NCI-H748 treated with DMSO at 0.1 percent for 48 hours (cell line): Measurements from ENCODE around the gene SEH1L.
"Not testable (repeated sequence)": the region's sequence is repeated elsewhere in the genome, so short reads cannot be mapped to it uniquely, and the experiment has no call there.

Experiments
- DNase-seq: peaks from one replicate; lab custom pipeline; 2025; lab: John Stamatoyannopoulos, UW

SEH1L gene

GRCh38 chr18:12996661-12997292 is 49.0 kb downstream of the SEH1L start:
- no peak for DNase-seq

DNA sequence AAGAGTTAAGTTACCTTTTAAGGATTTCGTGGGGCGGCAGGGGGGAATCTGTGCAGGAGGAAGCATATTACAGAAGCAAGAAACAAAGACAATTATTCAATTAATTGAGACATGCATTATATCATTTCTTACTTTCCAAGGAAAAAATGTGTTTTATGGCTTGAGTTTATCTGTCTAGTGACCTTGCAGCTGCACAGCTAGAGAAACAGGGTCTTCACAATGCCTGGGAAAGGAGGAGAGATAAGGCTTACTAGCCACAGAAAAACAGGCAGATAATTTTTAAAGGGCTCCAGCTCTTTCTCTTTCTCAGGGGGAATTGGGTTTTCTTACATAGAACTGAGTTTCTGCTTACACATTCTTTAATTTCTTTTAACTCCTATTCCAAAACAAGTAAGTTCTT is 49.5 kb downstream of the SEH1L start:
- not testable (repeated sequence) for DNase-seq

- no peak for DNase-seq
Observed at GRCh38 chr18:12998332-12999060, 50.7 kb downstream of the SEH1L start.

GRCh38 chr18:13003466-13003896 is 55.7 kb downstream of the SEH1L start:
- DNase-seq, result no peak

- no peak for DNase-seq
Observed at GRCh38 chr18:13004396-13004795, 56.6 kb downstream of the SEH1L start.

GRCh38 chr18:13005289-13005688 is 57.5 kb downstream of the SEH1L start:
- no peak for DNase-seq

DNA sequence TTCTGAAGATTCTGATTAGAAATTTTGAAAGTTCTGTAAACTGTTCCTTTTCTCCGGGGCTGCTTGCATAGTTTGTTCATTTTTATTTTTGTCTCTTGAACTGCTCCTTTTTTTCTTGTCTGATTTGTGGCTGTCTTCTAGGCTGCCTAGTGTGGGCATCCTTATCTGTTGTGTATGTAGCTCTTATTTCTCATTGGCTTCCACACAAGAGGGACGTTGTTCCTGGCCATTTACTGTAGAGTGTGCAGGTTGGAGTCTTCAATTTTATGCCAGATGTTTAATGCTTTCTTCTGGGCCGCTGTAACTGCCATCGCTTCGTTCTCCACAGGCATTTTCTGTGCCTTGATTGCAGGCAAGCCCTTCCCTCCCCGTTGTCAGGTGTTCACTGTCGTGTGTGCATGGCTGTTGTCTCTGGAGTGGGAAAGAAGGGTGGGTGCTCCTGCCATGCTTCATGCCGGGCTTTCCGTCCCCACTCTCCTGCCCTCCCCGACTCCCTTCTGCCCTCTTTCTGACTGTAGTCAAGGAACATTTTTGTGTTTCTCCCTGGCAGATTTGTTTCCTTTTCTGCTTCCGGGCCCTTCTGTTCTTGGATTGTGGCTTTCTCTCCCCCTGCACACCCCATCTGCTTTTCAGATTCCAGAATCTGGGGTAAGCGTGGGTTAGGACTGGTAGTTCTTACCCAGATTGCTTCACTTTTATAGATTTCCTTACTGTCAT is 58.9 kb downstream of the SEH1L start:
- DNase-seq, result no peak

- DNase-seq, result no peak
Observed at GRCh38 chr18:13007248-13007560, 59.4 kb downstream of the SEH1L start.

- DNase-seq, result no peak
Observed at GRCh38 chr18:13011719-13012118, 63.9 kb downstream of the SEH1L start.

DNA sequence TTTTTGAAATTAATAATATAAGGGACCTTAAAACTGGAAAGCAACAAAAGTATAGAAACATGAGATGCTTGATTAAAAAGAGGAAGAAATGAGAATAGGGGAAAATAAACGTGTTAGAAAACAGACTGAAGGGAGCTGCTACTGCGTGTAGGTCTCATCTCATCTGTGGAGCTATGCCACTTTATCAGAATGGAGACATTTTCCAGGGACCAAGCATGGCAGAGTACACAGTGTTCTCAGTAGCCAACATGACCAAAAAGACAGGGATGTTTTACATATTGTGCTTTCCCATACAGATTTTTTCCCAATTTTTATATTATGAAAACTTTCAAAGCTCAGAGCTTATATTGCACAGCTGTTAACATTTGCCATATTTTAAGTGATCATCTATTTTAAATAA is 66.4 kb downstream of the SEH1L start:
- no peak for DNase-seq

DNA sequence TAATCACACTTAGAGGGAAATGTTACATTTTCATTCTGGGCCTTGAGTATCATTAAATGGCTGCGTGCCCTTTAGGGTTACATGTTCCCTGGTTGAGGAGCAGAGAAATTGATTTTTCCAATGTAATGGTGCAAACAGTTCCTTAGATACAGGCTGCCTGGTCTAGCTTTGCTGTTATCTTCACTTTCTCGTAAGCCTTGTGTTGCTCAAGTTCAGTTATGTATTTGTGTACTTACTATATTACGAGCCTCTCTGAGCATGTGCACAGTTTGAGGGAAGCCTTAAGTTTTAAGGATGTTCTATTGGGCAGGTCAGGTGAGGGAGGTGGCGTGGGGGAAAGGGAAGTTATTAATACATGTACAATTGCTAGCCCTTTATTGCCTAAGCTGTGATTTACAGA is 67.0 kb downstream of the SEH1L start:
- no peak for DNase-seq

DNA sequence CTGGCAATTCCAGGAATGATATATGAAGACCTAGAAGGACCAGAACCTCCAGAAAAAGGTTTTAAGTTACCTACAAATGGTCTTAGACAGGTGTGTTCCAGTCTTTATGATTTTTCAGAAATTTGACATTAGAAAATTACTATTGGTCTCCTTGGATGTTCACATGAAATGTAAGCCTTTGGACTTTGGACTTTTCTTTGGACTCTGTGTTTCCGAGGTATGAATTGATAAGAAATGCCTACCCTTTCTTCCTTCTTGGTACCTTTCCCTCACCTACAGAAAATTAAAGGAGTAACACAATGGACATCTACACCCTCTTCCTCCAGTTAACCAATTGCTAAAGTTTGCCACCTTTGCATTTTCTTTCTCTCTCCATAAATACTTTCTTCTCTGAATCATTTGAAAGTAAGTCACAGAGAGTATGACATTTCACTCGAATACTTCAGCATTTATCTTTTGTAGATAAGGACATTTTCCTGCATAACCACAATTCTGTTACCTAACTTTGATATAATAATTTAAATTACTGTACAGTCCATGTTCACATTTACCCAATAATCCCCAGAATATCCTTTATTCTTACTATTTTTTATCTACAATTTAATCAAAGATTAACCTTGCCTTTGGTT is 69.5 kb downstream of the SEH1L start:
- DNase-seq, result no peak

DNA sequence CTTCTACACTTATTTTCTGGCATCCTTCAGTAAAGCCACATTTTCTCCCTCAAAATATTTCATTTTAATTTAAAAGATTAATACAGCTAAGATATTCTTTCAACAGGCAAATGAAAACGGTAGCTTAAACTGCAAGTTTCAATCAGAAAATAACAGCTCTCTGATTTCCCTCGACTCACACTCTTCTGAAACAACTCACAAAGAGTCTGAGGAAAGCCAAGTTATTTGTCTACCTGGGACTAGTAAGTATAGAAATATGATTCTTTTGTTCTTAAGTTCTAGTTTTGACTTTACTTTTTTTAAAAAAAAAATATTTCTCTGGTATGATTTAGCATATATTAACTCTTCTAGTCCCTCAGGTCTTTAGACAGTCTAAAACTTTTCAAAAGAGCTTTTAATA is 70.6 kb downstream of the SEH1L start:
- DNase-seq, result no peak

DNA sequence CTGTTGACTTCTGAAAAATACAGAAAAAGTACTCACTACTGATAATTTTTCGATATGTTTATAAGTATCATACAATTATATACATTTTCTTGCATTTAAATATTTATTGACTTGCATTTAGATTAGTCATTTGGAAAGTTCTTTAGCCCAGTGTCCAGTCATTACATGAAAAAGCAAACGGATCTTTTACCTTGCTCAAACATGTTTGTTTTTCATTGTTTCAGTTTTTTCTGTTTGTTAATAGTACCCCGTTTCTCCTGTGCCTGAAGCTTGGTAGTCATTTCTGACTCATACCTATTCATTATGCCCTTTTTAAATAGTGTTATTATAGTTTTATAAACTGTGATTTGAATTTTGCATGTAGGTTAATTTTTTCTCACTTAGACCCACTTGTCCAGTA is 71.5 kb downstream of the SEH1L start:
- no peak for DNase-seq

GRCh38 chr18:13022644-13023043 is 74.8 kb downstream of the SEH1L start:
- DNase-seq, result no peak

DNA sequence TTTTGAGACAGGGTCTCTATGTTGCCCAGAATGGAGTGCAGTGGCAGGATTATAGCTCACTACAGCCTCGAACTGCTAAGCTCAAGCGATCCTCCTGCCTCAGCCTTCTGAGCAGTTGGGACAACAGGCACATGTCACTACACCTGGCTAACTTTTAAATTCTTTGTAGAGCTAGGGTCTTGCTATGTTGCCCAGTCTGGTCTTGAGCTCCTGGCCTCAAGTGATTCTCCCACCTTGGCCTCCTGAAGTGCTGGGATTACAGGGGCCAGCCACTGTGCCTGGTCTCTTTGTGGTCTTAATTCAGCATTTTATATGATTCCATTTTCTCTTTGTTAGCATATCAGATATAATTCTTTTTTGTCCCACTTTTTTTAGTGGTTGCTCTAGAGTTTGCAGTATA is 77.4 kb downstream of the SEH1L start:
- DNase-seq, result no peak

GRCh38 chr18:13026583-13027270 is 78.9 kb downstream of the SEH1L start:
- DNase-seq, result no peak

DNA sequence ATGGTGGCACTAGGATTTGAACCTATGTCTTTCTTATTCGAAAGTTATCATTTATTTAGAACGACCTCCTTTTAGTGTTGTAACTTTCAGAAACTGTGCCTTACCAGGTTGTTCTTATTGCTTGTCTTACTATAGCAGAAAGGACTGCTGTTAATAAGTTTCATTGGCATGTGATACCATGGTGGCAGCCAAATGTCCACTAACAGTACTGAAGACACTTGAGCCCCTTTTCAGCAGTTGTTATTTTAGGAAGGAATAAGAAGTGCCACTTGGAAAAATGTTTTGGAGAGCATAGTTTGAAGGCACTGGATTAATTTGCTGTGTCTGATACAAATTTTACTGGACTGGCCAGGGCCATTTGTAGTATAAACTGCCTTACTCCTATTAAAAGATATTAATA is 81.1 kb downstream of the SEH1L start:
- DNase-seq, result no peak

- DNase-seq, result no peak
Observed at GRCh38 chr18:13032173-13032572, 84.4 kb downstream of the SEH1L start.

DNA sequence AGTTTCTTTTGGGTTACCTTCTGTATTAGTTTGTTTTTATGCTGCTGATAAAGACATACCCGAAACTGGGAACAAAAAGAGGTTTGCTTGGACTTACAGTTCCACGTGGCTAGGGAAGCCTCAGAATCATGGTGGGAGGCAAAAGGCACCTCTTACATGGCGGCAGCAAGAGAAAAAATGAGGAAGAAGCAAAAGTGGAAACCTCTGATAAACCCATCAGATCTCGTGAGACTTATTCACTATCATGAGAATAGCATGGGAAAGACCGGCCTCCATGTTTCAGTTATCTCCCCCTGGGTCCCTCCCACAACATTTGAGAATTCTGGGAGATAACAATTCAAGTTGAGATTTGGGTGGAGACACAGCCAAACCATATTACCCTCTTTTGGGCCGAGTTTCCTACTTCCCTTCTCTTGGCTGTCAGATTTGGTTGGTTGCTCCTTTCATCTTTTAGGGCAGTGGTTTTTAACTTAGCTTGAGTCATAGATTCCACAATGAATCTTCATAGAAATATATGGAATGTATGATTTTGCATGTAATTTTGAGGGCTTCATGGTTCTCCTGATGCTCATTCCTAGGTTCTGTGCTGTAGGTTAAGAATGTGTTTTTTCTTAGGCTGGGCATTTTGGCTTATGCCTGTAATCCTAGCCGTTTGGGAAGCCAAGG is 87.6 kb downstream of the SEH1L start:
- no peak for DNase-seq

DNA sequence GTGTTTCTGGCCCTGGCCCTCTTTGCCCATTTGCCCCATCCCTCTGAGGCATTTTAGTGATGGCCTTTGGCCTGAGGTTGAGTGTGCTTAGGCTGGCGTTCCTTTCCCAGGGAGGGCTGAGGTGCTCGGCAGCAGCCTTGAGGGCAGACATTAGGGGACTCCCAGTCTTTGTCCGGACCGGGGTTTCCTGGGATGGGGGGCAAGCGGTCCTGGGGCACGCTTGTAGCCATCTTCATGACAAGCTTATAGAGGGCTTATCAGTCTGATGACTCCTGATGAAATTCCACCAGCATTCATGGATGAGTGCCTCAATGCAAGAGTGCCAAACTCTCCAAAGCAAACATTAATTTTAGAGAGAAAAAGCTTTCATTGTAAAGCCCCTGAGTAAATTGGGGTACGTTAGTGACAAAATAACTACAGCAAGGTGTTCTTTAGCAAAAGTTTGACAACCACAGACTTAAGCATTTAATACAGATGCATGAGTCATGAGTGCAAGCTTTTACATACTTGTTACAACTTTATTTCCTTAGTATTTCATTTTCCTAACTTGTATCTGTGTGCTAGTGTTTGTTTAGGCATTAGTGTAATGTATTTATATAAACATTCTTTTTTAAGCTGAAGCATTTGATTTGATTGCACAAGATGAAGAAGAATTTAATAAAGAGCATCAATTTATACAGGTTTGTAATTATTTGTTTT is 89.0 kb downstream of the SEH1L start:
- no peak for DNase-seq
